Activated CD8-positive, alpha-beta memory T cell treated with anti-CD3 and anti-CD28 coated beads, Interleukin-2, amount 50 U/mL, for 48 hours (primary cell): ENCODE results near the gene FAM13A.
"Not testable (repeated sequence)": the region's sequence is repeated elsewhere in the genome, so short reads cannot be mapped to it uniquely, and the experiment has no call there.

Source experiments
- DNase-seq: peaks from one replicate; pipeline ENCODE4 v3.0.0-alpha.2; 2020

Gene FAM13A

DNA sequence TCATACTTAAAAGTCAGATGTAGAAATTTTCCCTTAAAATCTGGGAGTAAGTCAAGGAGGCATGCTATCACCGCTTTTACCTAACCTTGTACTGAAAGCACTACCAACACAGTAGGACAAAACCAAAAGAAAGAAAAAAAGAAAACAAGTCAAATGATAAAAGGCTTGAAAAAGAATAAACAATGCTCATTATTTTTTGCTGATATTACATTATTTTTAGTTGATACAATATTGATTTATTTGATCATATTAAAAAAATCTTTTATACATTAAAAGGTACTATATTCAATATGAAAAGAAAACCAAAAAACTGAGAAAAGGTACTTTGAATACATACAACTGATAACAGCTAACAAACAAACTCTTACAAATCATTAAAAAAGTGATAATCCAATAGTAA is 164.3 kb downstream of the FAM13A start:
- DNase-seq = no peak

- DNase-seq = no peak
Measured at GRCh38 chr4:88891636-88892035, 165.3 kb downstream of the FAM13A start.

- DNase-seq = not testable (repeated sequence)
Measured at GRCh38 chr4:88887409-88887808, 169.6 kb downstream of the FAM13A start.

DNA sequence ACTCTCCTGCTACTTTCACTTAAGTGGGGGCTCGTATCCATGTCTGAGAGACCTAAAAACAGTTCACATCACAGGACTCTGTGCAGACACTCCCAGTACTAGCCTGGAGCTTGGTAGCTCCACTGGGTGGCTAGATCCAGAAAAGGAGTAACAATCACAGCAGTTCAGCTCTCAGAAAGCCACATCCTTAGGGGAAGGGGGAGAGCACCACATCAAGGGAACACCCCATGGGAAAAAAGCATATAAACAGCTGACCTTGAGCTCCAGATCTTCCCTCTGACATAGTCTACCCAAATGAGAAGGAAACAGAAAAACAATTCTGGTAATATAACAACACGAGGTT is 175.8 kb downstream of the FAM13A start:
- DNase-seq = no peak

GRCh38 chr4:88880501-88881226 is 176.3 kb downstream of the FAM13A start:
- no peak for DNase-seq

- no peak for DNase-seq
Measured at GRCh38 chr4:88879991-88880390, 177.0 kb downstream of the FAM13A start.

GRCh38 chr4:88878642-88879041 is 178.3 kb downstream of the FAM13A start:
- DNase-seq = no peak

DNA sequence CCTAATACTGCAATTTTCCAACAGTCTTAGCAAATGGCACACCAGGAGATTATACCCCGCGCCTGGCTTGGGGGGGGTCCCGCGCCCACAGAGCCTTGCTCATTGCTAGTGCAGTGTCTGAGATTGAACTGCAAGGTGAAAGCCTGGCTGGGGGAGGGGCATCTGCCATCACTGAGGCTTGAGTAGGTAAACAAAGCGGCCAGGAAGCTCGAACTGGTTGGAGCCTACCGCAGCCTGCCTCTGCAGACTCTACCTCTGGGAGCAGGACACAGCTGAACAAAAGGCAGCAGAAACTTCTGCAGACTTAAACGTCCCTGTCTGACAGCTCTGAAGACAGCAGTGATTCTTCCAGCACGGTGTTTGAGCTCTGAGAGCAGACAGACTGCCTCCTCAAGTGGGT is 186.6 kb downstream of the FAM13A start:
- DNase-seq = no peak

DNA sequence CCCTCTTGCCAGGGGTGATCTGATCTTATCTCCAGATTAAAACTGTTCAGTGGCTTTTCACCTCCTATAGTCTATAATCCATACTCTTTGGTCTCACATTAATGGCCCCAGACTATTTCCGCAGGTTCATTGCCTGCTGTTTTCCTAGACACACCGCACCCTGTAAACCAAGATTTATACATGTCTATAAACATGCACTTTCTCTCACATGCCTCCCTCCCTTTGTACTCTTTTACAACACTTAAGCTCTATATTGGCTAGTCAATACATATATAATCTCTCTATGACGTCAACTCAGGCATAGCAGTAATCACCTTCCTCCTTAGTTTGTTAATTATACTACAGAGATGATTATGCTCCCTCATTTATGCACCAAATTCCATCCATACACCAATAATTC is 188.5 kb downstream of the FAM13A start:
- no peak for DNase-seq

- DNase-seq = no peak
Measured at GRCh38 chr4:88866862-88867550, 190.0 kb downstream of the FAM13A start.

DNA sequence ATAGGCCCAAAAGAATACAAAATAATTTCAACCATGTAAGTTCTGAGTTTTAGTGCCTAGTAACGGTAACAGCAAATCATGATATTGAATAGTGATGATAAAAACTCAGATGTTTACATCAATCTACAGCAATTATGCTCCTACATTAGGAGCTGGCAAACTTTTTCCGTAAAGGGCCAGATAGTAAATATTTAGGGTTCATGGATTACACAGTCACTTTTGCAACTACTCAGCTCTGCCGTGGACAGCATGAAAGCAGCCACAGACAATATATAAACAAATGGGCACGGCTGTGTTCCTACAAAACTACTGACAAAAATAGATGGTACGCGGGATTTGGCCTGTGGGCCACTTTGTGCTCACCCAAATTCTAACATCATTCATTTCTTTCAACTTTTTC is 191.5 kb downstream of the FAM13A start:
- no peak for DNase-seq

DNA sequence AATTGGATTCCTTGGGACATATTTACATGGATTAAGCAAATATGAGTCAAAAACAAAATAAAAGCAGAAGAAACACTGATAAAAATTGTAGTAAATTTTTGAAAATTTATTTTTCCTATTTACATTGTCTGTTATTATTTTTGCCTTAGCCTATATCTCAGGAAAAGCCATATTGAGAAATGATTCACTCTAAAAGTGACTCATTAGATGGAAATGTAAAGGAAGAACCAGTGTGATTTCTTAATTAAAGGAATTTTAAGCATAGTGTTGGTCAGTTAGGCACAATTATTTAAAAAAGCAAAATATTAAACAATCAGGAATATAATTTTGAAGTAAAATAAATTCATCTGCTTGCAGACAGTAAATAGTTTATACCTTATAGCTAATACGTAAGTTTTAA is 191.9 kb downstream of the FAM13A start:
- DNase-seq = no peak

- no peak for DNase-seq
Measured at GRCh38 chr4:88860586-88860985, 196.4 kb downstream of the FAM13A start.

GRCh38 chr4:88859191-88859812 is 197.7 kb downstream of the FAM13A start:
- DNase-seq = no peak

GRCh38 chr4:88858752-88859151 is 198.2 kb downstream of the FAM13A start:
- no peak for DNase-seq

DNA sequence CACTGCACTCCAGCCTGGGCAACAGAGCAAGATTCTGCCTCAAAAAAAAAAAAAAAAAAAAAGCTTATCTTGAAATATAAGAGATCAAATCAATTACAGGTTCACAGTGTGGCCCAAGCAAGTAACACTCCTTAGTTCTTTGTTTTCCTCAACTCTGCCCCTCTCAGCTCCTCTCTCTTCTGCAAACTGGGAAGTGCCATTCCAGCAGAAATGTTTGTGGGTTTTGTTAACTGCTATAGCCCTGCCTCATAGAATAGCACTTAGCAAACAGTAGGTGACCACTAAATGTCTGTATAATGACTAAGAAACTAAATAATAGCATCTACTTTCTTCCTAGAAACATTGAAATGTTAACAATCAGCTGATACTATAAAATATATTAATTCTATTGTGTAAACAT is 199.4 kb downstream of the FAM13A start:
- no peak for DNase-seq

DNA sequence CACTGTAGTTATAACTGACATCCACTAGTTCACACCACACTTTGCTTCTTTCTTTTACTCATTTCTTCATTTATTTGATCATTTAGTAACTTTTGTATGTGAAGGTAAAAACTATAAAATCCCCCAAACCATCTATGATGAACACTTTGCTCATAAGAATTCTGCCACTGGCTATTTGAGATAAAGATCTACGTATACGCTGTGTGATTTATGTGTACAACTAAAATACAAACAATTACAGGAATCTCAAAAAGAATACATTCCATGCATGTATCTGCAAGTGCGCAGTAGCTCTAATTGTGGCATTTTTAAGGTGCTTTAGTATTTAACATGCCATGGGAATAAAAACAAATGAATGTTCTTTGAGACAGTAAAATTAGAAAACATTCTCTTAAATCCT is 202.5 kb downstream of the FAM13A start:
- DNase-seq = no peak

- not testable (repeated sequence) for DNase-seq
Measured at GRCh38 chr4:88853583-88853982, 203.4 kb downstream of the FAM13A start.

GRCh38 chr4:88846206-88846790 is 210.7 kb downstream of the FAM13A start:
- no peak for DNase-seq

- no peak for DNase-seq
Measured at GRCh38 chr4:88843067-88843685, 213.8 kb downstream of the FAM13A start.

- DNase-seq = no peak
Measured at GRCh38 chr4:88841635-88842034, 215.3 kb downstream of the FAM13A start.

DNA sequence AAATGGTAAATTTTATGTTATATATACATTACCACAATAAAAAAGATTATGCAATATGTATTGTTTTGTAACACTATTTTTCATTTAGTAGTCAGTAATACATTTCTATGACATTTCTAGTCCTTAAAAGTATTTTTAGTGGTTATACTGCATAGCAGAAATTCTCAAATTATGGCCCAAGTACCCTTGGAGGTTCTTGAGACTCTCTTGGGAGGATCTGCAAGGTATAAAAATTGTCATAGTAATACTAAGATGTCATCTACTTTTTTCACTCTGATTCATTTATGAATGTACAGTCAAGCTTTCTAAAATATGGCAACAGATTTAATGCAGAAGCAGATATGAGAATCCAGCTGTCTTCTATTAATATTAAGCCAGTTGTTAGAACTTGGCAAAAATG is 220.8 kb downstream of the FAM13A start:
- no peak for DNase-seq

GRCh38 chr4:88831031-88831430 is 226.0 kb downstream of the FAM13A start:
- no peak for DNase-seq

DNA sequence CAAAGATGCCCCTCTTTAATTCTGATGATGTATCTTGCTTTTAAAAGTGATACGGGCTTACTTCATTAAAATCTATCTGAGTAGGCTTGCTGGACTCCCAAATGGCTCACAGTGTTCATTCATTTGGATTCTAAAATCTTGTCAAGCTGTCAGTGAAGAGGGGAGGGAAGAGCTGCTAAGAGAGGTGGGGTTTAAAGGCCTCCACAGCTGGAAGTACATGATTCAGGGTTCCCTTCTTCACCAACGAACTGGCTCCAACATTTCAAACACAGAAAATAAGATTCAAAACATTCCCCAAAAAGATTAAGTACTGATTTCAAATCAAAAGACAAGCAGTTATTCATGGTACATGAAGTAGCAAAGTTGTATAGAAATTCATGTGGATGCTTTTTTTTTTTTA is 226.4 kb downstream of the FAM13A start:
- no peak for DNase-seq
